Measurements from ENCODE around the gene GTF2F2. TPM values are rescaled to one million over a fixed set of nuclear protein-coding genes. Genes with fewer than 3 reads are reported as not detected.
A peak's percentile ranks its signal among the peaks of the same experiment; 100 is the strongest.

Gene GTF2F2
- total RNA-seq, 1 experiment from 2014 or later: 79.9 TPM

GRCh38 chr13:45300190-45300985, 180.1 kb downstream of the GTF2F2 start:
- DNase-seq (ENCODE audit: low spot score): no peak

GRCh38 chr13:45301263-45301662, 181.0 kb downstream of the GTF2F2 start:
- no peak for DNase-seq (ENCODE audit: low spot score)

- no peak for DNase-seq (ENCODE audit: low spot score)
Measured at GRCh38 chr13:45302507-45302906, 182.2 kb downstream of the GTF2F2 start.

- no peak for DNase-seq (ENCODE audit: low spot score)
Measured at GRCh38 chr13:45303026-45303425, 182.7 kb downstream of the GTF2F2 start.

GRCh38 chr13:45303866-45304265, 183.6 kb downstream of the GTF2F2 start:
- DNase-seq (ENCODE audit: low spot score): no peak

GRCh38 chr13:45305079-45305478, 184.8 kb downstream of the GTF2F2 start:
- DNase-seq (ENCODE audit: low spot score): no peak

GRCh38 chr13:45306966-45307365, 186.7 kb downstream of the GTF2F2 start:
- DNase-seq (ENCODE audit: low spot score): no peak

- no peak for DNase-seq (ENCODE audit: low spot score)
Measured at GRCh38 chr13:45310341-45311131, 190.2 kb downstream of the GTF2F2 start.

GRCh38 chr13:45314822-45315221, 194.5 kb downstream of the GTF2F2 start:
- DNase-seq (ENCODE audit: low spot score): no peak

- DNase-seq (ENCODE audit: low spot score): no peak
Measured at GRCh38 chr13:45315520-45316167, 195.3 kb downstream of the GTF2F2 start.

GRCh38 chr13:45316338-45316737, 196.0 kb downstream of the GTF2F2 start:
- DNase-seq (ENCODE audit: low spot score): no peak

GRCh38 chr13:45316996-45317395, 196.7 kb downstream of the GTF2F2 start:
- no peak for DNase-seq (ENCODE audit: low spot score)

GRCh38 chr13:45320876-45321629, 200.7 kb downstream of the GTF2F2 start:
- DNase-seq (ENCODE audit: low spot score): no peak

GRCh38 chr13:45325806-45326205, 205.5 kb downstream of the GTF2F2 start:
- peak; percentile 89 for DNase-seq (ENCODE audit: low spot score)

GRCh38 chr13:45327253-45327955, 207.1 kb downstream of the GTF2F2 start:
- no peak for DNase-seq (ENCODE audit: low spot score)

GRCh38 chr13:45328661-45329111, 208.4 kb downstream of the GTF2F2 start:
- no peak for DNase-seq (ENCODE audit: low spot score)

GRCh38 chr13:45331123-45331619, 210.9 kb downstream of the GTF2F2 start:
- DNase-seq (ENCODE audit: low spot score): no peak

- no peak for DNase-seq (ENCODE audit: low spot score)
Measured at GRCh38 chr13:45331692-45332035, 211.4 kb downstream of the GTF2F2 start.

- peak; percentile 65 for DNase-seq (ENCODE audit: low spot score)
Measured at GRCh38 chr13:45332036-45332830, 211.9 kb downstream of the GTF2F2 start.

- no peak for DNase-seq (ENCODE audit: low spot score)
Measured at GRCh38 chr13:45332831-45333219, 212.5 kb downstream of the GTF2F2 start.

Data from A172 (cell line).